HT-29 (cell line): ENCODE data around the gene EML2. TPM values are rescaled to one million over a fixed set of nuclear protein-coding genes. Genes with fewer than 3 reads are reported as not detected.

ENCODE experiments used
- small RNA-seq: library from RNA; depleted of rRNA; stranded (forward); fragments of <200 nt; gene quantifications from one replicate; pipeline ENCODE3, GENCODE V24; 2014
- total RNA-seq: library from RNA; depleted of rRNA; stranded (reverse); fragments of >200 nt; shearing (Covaris generic); gene quantifications from 2 replicates; pipeline ENCODE4 v1.2.3, GENCODE V29; 2014; rRNA removed

Gene EML2
- total RNA-seq, 1 experiment from 2014 or later: 38.2 TPM

Small RNA genes lying within 50 kb of the gene (small RNA-seq; reads per million reads assigned to genes)
- not detected for gene MIR642A
- not detected for gene RN7SL836P

Other genes with a start within 250 kb of the EML2 start
- gene PPP1R13L, start 234.3 kb downstream of the EML2 start, total RNA-seq: 47.8 and 48.0 TPM in 2 replicates
- gene POLR1G, start 232.8 kb downstream of the EML2 start, total RNA-seq: 51.7 and 68.2 TPM in 2 replicates
- 154 and 159 TPM in 2 replicates for gene ERCC1, start 215.5 kb downstream of the EML2 start, total RNA-seq
- gene FOSB, start 171.4 kb downstream of the EML2 start, total RNA-seq: 218 and 253 TPM in 2 replicates
- 11.4 and 15.4 TPM in 2 replicates for gene RTN2, start 142.3 kb downstream of the EML2 start, total RNA-seq
- 9.8 and 15.3 TPM in 2 replicates for gene PPM1N, start 141.0 kb downstream of the EML2 start, total RNA-seq
- gene VASP, start 131.9 kb downstream of the EML2 start, total RNA-seq: 443 and 506 TPM in 2 replicates
- 20.5 and 23.0 TPM in 2 replicates for gene OPA3, start 54.6 kb downstream of the EML2 start, total RNA-seq
- not detected in 2 replicates for gene GPR4, start 37.2 kb downstream of the EML2 start, total RNA-seq
- gene GIPR, start 28.8 kb upstream of the EML2 start, total RNA-seq: 4.3 and 5.1 TPM in 2 replicates
- gene SNRPD2, start 52.6 kb upstream of the EML2 start, total RNA-seq: 802 and 867 TPM in 2 replicates
- 34.7 and 36.4 TPM in 2 replicates for gene QPCTL, start 53.3 kb upstream of the EML2 start, total RNA-seq
- 44.4 and 57.6 TPM in 2 replicates for gene FBXO46, start 91.5 kb upstream of the EML2 start, total RNA-seq
- gene MEIOSIN, start 94.0 kb upstream of the EML2 start, total RNA-seq: not detected in 2 replicates
- 26.8 and 28.6 TPM in 2 replicates for gene SIX5, start 129.9 kb upstream of the EML2 start, total RNA-seq
- 31.1 and 45.7 TPM in 2 replicates for gene DMPK, start 143.1 kb upstream of the EML2 start, total RNA-seq
- gene DMWD, start 153.4 kb upstream of the EML2 start, total RNA-seq: 102 and 108 TPM in 2 replicates
- not detected in 2 replicates for gene RSPH6A, start 175.9 kb upstream of the EML2 start, total RNA-seq
- gene SYMPK, start 223.8 kb upstream of the EML2 start, total RNA-seq: 114 and 117 TPM in 2 replicates
- 6.1 and 10.7 TPM in 2 replicates for gene FOXA3, start 224.9 kb upstream of the EML2 start, total RNA-seq
- 119 and 125 TPM in 2 replicates for gene IRF2BP1, start 246.7 kb upstream of the EML2 start, total RNA-seq